Panc1 (cell line): Measurements from ENCODE around the gene TRIM61.
"Not testable (repeated sequence)": the region's sequence is repeated elsewhere in the genome, so short reads cannot be mapped to it uniquely, and the experiment has no call there.

ENCODE experiments used
- POLR2AphosphoS5 ChIP-seq: IDR thresholded peaks from 2 replicates; pipeline ENCODE4 v1.6.1; 2012; ENCODE audit warnings: mild to moderate bottlenecking, low read depth, low read length, moderate library complexity
- SIN3A ChIP-seq: IDR thresholded peaks from 2 replicates; pipeline ENCODE4 v1.6.1; 2012; ENCODE audit warnings: low read depth, mild to moderate bottlenecking, low read length, moderate library complexity, borderline replicate concordance; ENCODE audit not compliant: insufficient read depth
- TF ChIP-seq, protein P1 (sequence below): fragments of 450-650 bp; IDR thresholded peaks from 2 replicates; pipeline ENCODE4 v1.5.1; 2017; ENCODE audit warnings: mild to moderate bottlenecking

DNA sequence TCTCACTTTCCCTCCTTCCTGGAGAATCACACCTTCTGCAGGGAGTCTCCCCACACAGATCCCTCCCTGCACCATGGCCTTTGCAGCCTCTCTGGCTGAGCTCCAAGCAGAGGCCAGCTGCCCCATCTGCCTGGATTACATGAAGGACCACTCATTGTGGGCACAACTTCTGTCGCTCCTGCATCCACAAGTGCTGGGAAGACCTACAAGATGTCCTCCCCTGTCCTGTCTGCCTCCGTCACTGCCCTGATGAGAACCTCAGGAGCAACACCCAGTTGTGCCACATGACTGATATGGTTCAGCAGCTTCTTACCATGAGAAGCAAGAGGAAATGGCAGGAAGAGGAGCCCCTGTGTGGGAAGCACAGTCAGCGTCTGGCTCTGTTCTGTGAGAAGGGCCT, 29.5 kb downstream of the TRIM61 start:
- TF ChIP-seq, protein P1, sequence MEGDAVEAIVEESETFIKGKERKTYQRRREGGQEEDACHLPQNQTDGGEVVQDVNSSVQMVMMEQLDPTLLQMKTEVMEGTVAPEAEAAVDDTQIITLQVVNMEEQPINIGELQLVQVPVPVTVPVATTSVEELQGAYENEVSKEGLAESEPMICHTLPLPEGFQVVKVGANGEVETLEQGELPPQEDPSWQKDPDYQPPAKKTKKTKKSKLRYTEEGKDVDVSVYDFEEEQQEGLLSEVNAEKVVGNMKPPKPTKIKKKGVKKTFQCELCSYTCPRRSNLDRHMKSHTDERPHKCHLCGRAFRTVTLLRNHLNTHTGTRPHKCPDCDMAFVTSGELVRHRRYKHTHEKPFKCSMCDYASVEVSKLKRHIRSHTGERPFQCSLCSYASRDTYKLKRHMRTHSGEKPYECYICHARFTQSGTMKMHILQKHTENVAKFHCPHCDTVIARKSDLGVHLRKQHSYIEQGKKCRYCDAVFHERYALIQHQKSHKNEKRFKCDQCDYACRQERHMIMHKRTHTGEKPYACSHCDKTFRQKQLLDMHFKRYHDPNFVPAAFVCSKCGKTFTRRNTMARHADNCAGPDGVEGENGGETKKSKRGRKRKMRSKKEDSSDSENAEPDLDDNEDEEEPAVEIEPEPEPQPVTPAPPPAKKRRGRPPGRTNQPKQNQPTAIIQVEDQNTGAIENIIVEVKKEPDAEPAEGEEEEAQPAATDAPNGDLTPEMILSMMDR: not testable (repeated sequence)
- TF ChIP-seq POLR2AphosphoS5, SIN3A: not testable (repeated sequence)
